Ecto neural progenitor cell (in vitro differentiated cells): ENCODE data around the gene CST9.
"Not testable (repeated sequence)": the region's sequence is repeated elsewhere in the genome, so short reads cannot be mapped to it uniquely, and the experiment has no call there.

Source experiments
- DNase-seq: peaks from one replicate; pipeline ENCODE4 v3.0.0-alpha.2; 2018; ENCODE audit warnings: low spot score

Gene CST9

DNA sequence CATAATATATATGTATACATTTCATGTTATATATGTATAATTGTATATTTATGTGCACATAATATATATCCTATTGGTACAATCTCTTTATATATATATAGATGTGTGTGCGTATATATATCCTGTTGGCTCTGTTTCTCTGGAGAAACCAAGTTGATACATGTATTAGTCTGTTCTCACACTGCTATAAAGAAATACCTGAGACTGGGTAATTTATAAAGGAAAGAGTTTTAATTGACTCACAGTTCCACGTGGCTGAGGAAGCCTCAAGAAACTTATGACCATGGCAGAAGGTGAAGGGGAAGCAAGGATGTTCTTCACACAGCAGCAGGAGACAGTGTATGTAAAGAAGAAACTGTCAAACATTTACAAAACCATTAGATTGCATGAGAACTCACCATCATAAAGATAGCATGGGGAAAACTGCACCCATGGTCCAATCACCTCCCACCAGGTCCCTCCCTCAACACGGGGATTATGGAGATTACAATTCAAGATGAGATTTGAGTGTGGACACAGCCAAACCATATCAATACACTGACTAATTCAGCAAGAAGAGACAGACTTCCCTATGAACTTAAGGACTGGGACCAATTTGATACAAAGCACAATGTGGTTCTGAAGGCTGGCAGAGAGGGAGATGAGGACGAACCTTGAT is 18.1 kb upstream of the CST9 start:
- peak; percentile 12 for DNase-seq

DNA sequence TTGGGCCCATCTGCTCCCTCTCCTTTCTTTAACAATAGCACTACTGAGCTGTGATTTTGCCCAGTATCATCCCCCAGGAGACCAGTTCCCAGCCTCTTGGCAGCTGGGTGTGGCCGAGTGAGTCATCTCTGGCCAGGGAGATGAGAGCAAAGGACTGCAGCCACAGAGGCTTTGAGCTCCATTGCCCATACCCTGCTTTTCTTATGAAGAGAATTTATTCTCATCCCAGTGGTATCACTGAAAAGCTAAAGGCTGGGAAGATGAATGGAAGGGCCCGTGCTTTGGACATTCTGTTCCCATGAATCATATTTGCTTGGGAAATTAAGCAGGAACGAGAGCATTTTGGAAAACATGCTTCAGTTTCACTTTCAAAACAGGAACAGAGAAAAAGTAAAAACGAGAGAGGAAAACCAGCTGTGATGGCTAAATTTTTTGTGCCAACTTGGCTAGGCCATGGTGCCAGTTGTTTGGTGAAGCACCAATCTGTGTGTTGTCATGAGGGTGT is 17.2 kb upstream of the CST9 start:
- peak; percentile 19 for DNase-seq

DNA sequence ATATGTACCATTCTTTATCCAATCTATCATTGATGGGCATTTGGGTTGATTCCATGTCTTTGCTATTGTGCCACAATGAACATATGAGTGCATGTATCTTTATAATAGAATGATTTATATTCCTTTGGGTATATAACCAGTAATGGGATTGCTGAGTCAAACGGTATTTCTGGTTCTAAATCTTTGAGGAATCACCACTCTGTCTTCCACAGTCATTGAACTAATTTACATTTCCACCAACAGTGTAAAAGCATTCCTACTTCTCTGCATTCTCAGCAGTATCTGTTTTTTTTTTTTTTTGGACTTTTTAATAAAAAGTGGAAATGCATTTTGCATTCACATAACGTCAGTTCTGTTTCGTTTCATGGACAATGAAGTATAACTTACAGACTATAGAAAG is 16.7 kb upstream of the CST9 start:
- DNase-seq = not testable (repeated sequence)

DNA sequence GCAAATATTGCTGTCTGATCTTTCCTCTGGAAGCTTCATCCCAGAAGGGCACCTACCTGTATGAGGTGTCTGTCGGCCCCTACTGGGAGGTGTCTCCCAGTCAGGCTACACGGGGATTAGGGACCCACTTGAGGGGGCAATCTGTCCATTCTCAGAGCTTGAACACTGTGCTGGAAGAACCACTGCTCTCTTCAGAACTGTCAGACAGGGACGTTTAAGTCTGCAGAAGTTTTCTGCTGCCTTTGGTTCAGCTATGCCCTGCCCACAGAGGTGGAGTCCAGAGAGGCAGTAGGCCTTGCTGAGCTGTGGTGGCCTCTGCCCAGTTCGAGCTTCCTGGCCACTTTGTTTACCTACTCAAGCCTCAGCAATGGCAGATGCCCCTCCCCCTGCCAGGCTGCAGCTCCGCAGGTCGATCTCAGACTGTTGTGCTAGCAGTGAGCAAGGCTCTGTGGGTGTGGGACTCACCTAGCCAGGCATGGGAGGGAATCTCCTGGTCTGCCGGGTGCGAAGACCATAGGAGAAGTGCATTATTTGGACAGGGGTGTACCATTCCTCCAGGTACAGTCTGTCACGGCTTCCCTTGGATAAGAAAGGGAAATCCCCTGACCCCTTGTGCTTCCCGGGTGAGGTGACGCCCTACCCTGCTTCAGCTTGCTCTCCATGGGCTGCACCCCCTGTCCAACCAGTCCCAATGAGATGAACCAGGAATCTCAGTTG is 15.1 kb upstream of the CST9 start:
- DNase-seq = peak; percentile 30

DNA sequence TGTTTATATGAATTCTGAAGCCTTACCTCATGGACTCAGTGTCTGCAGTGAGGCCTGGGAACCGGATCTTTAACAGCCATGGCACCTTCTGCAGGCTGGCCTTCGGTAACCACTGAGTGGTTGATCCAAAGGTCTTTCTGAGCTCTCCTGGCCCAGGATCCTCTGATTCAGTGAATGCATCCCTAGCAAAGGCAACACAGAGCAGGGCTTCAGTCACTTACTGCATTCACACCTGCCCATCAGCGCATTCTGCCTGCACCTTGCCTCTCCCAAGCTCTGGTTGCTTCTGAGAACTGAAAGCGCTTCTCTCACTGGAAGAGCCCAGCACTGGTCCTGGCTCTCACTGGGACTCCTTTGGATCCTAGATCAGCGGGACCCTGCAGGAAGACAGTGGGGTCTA is 8.4 kb upstream of the CST9 start:
- DNase-seq = peak; percentile 18

DNA sequence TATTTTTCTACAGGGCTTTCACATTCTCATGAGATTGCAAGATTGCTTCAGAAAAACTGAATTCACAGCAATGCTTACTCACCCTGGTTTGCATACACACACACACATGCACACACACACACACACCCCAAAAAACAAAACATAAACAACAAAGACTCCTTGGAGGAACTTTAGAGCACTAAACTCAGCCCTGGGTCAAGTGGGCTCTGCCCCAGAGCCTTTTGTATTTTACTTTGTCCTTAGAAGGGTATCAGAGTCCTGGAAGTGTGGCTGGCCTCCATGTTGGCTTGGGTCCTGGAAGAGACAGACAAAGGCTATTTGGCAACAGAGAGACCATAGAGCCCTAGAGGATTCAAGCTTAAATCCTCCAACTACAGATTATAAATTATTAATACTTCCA is 8.0 kb upstream of the CST9 start:
- no peak for DNase-seq

DNA sequence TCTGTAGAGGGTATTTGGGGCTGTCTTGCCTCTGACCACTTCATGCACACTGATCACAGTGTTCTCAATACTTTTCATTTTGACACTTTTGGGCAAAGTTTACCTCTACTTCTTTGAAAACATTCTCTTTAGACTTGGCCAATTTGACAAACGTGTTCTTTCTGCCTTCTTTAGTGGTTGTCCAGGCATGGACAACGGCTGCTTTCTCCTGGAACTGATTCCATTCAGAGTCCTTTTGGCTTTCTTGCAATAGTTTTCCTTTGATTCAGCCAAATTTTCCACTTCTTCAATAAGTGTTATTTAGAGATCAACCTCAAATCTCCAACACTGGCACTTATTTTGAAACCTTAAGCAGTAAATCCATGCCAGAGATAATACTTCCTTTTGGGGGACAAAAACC is 6.7 kb upstream of the CST9 start:
- DNase-seq = no peak

DNA sequence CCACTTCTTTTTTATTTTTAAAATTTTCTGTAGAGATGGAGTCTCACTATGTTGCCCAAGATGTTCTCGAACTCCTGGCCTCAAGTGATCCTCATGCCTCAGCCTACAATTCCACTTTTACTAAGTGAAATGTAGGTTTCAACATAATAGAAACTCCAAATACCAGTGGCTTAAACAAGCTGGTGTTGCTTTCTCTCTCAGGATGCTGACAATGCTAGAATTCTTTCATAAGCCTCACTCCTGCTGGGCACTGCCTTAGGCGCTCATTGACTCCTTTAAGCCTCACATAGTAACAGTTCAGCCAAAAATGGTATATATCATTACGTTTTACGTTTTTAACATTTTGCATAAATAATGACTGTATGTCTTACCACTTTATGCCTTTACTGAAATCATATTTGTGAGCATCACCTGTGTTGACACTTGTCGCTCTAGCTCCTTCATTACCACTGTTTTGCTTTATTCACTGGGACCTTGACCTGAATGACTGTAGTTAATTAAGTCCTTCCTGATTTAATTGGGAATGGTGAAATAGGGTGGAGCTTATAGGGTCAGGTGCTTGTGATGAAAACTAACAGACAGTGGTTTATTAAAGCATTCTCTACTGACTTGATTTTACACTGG is 3.9 kb upstream of the CST9 start:
- peak; percentile 21 for DNase-seq

DNA sequence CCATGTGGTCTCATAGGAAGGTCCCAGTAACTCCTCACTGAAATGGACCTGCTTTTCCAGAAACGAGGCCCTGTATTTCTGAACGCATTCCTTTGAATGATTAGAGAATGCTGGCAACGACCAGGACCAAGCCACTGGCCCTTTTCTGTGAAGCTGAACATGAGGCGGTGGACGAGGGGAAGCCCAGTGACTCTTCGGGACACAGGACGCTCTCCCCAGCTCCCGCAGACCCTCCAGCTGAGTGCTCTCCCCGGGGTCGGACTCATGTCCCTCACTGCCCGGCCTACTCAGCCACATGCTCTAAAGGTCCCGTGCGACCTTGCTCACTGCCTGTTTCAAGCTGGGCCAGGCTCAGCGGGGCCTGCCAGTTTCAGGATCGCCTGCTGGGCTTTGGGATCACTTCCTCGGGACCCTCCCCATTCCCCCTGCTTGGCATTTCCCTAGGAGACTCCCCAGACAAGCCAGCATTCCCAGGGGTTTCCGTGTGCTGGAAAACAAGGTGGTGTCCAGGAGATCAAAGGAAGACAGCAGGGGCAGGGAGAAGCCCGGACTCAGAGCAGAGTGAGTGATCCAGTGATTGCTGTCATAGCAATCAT is 2.6 kb upstream of the CST9 start:
- DNase-seq = peak; percentile 50

DNA sequence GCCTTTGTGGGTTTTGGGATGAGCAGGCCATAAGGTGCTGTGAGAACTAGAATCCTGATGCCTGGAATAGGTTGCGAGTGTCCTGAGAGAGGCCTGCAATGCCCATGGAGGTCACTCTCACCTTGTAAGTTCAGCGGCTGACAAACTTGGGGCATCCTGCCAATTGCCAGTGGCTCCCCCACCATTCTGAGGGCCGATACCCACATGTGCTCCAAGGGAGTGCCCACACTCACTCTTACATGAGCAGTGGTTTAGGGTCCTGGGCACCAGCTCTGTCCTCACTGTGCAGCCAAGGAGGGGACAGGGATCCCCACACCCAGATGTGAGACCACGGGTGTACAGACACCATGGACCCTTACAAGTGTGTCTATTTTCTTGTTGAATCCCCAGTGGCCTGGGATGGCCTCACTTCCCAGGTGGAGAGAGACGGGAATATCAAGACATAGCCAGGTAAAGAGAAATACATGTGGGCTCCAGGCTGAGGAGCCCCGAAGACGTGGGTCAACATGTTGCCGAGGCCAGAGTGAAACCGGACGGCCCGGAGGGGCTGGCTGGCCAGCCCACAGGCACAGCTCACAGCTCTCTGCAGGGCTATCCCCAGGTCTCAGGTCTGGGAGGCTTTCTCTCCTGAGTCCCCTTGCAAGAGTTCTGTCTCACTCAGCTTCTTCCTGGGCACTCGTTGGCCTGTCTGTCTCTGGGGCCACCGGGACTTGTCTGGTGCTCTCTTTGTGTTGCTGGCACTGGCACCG is 2.0 kb upstream of the CST9 start:
- DNase-seq = no peak

DNA sequence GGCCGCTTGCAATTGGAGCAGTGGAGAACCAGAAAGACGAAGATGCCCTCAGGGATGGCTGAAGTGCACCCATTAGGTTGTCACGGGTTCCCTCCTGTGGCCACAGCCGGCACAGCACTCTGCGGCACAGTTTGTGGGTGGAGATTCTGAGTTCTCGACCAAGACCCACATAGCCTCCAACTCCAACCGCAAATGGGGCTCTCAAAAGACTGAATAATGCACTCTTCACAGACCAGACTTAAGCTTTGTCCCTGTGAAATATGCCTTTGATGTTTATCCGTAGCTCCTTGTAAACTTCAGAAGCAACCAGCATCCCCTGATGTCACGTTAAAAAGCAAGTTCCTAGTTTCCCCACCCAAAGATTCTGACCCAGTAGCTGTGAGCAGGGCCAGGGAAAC is 934 bp upstream of the CST9 start:
- peak; percentile 87 for DNase-seq

DNA sequence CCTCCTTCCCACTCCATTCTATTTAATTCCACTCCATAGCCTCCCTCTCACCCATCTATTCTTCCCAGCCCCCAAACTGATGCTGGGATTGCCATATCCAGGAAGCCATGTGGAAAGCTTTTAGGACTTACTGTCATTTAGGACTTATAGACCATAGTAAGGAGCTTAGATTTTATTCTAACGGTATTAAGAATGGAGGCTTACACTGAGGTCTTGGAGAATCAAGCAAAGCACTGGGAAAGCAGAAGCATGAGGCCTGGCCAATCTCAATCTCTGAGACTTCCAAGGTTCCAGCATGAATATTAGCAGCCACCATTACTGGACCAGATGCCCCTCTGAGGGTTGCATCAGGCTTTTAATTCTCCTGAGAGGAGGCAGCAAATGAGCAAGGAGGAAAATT is 1.4 kb downstream of the CST9 start:
- no peak for DNase-seq

DNA sequence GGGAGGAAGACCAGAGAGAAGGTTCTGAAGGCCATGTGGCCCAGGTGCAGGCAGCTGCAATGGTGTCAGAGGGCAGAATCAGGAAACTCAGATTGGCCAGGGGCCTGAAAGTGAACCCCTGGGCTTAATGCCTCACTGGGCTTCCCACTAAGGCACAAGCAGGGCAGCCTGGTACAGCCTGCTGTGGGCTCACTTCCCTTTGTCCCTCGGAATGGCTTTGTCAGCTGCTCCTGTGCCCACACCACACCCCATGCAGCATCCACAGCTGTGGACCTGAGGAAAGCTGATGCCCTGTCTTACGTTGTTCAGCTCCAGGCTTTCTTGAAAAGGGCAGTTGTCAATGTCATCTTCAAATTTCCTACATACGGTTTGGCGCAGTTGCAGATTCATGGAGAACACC is 2.4 kb downstream of the CST9 start:
- DNase-seq = no peak

DNA sequence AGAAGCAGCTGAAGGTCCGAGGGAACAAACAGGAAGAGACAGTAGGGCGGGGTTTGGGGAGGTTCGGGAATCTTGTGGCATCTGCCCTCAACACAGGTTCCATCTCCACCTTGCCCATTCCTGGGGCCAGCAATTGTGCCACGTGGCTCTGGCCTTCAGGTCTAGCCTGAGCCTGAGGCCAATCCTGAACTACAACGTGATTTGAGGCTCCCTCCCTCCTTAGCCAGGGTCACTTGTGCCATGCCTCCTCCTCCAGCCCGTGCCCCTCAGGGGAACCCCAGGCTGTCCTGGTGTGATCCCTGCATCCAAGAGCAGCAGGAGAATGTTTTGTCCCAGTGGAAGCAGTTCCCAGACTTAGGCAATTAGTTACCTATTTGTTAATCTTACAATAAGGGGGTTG is 3.0 kb downstream of the CST9 start:
- no peak for DNase-seq

DNA sequence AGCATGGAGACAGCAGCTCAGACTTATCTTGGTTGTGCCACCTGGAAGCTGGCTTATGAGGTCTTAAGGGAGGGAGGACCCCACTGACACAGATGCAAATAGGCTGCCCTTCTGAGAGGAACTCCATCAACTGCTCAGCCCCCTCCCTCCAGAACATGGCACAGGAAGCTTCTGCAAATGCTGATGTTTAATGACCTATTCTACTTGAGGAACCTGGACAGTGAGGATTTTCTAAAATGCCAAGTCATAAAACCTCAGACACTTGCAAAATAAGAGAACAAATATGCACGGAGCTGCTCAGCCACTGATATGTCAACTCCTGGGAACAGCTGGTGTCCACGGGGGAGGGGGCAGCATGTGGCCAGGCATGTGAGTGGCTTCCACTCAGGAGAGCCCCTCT is 3.5 kb downstream of the CST9 start:
- no peak for DNase-seq

DNA sequence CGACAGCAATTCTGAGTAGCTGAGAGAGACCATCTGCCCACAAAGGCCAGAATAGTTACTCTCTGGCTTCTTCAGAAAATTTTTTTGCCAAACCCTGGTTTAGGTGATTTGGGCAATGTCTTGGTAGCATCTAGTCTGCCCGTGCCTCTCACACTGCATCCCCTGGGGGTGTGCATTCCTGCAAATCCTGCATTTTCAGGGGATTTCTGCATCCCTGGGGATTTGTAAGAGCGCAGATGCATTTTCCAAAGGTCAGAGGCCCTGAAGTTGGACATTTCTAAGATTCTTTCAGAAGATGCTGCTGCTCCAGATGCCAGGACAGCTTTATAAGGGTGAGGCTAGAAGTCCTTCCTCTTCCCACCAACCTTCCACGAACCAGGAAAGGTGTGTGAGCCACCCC is 4.0 kb downstream of the CST9 start:
- no peak for DNase-seq

DNA sequence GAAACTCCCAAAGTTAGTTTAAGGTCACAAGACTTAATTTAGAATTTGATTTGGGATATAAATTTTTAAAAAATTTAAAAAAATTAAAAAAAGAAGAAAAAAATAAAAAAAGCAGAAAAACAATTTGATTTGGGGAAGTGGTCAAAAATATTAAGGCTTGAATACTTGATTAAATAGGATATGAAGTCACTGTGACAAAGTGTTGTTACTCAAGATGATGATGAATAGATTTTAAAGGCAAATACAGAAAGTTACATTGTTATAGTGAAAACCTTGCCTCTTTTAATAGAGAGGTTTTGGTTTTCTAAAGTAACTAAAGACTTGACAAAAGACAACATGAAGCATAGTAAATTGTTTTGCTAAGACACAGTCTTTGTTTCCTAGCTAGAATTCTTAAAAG is 7.2 kb downstream of the CST9 start:
- no peak for DNase-seq

DNA sequence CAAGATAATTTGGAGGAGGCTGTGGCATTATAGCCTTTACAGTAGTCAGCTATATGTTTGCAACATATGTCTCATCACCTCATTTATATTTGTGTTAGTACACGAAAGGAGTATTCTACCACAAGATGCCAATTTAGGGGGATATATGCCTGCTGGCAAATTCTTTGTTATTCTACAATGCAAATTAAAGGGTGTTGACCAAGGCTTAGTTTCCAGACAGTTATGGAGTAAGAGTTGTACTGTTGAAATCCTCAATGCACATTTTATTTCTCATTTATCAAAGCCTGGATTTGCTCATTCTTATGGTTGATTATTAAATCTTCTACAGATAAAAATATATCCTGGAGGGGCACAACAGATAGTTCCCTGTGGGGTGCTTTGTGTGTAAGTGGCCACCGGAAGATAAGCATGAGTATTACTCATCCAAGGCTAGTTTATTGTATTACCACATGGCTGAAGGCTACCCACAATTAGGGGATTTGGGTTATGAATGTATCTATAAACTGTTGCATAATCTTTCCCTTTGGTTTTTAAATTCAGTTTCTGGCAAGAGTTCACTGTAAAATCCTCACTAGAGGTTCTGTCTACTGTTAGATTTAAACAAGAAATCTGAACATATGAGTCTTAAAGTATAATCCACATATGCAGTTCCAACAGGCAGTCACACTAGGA is 9.0 kb downstream of the CST9 start:
- DNase-seq = no peak

DNA sequence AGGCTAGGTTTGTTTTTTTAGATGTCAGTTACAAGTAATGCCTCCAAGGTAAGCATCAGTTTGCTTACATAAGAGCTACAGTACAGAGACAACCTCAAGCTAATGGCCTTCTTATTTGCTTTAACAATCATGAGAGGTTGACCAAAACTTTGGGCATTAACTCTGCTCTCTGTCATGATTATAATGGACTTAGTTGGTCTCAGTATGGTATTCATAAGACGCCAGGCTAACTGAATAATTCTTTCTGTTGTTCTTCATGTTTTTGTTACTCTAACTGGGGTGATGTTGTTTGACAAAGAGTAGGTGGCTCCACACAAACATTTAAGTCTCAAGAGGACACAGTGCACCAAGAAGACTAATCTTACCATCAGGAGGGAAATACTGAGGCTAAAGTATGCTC is 9.8 kb downstream of the CST9 start:
- DNase-seq = no peak

DNA sequence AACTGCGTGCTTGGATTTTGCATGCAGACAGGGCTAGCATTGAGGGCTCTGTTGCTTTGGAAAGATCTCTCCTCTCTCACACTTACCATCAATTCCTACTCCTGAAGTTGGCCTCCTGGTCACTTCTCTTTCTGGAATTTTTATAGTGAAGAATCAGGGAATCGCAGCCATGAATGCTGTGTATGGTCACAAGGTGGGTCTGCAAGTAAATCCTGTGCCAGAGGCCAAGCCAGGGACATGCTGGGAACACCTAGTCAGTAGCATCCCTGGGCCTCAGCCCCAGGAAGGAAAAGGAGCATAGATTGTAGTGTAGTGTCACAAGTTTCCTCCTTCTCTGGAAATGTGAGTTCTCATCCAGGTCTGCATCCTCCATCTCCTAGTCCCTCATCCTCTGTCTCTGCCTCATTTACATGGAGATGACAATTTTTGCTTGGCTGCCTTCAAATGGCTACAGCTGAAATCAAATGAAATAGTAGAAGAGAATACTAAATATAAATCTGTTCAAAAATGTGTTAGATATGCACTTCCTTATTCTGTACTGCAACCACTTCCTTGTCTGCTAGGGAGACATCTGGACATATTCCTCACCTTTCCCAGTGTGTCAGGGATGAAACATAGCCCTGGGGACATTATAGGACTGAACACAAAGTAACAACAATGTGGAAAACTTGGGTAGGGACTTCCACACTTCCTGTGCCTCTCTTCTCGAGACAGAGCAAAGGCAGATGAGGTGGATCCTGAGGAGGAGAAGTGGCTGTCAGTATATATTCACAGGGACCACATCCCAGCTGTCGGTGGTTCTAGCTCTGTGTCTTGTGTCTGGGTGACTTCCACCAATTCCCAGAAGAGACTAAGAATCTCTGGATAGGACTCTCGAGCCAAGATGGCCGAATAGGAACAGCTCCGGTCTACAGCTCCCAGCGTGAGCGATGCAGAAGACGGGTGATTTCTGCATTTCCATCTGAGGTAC is 17.0 kb downstream of the CST9 start:
- no peak for DNase-seq

DNA sequence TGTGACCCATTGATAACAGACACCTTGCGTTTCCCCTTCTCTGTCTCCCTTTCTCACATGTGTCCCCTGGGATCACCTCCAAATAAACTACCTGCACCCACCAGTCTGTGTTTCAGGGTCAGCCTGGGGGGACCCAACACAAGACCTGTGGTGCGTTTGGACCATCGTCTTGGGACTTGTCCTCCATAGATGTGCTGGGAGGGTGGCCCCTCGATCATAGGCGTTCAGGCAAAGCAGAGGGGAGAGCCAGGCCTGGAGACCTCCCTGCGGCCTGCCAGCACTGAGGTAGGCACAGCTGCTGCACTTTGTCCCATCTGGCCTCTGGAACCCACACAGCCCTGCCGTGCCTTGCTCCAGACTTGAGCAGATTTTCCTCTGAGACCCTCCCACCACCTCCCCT is 18.1 kb downstream of the CST9 start:
- no peak for DNase-seq
